Endothelial cell of umbilical vein (primary cell): ENCODE measurements around the gene SLC25A26. TPM values are rescaled to one million over a fixed set of nuclear protein-coding genes. Genes with fewer than 3 reads are reported as not detected.

Experiments
- BruUV-seq: library from RNA; stranded (reverse); fragments of 400-500 nt; replicated peaks from 2 replicates; lab custom pipeline; 2021; lab: Mats Ljungman, UMichigan
- CTCF ChIA-PET: fragments of 300-600, 350-600 bp; sonication (Branson Sonifier 250); formaldehyde crosslinking; loops from one replicate; lab custom pipeline; 2021; ENCODE audit warnings: antibody characterized with exemption, inconsistent platforms; lab: Charles Lee
- POLR2A ChIA-PET: fragments of 300-600, 350-600 bp; sonication (Branson Sonifier 250); formaldehyde crosslinking; loops from one replicate; lab custom pipeline; 2021; ENCODE audit warnings: antibody characterized with exemption, inconsistent platforms; lab: Charles Lee
- DNase-seq: peaks from one replicate; pipeline ENCODE4 v3.0.0-alpha.2; 2011; ENCODE audit warnings: low read depth, low spot score
- FAIRE-seq: peaks from 2 replicates; lab custom pipeline; 2011; peaks lifted over from hg19 to GRCh38; lab: Jason Lieb, UNC
- H2AFZ ChIP-seq: 2 replicates; pipeline ENCODE4 v1.6.0; 2012; ENCODE audit warnings: low read depth, low read length, control low read depth, inconsistent platforms
- H3K27ac ChIP-seq: 2 replicates; pipeline ENCODE4 v1.5.1; 2011; ENCODE audit warnings: low read depth, mild to moderate bottlenecking, control low read depth, low read length, moderate library complexity; ENCODE audit not compliant: insufficient read depth
- H3K27me3 ChIP-seq, 2 experiments: 2 replicates each; pipeline versions ENCODE4 v1.6.0 to v1.6.1; 2011; ENCODE audit warnings: low read length in 2 of 2, mixed read lengths in 1 of 2; ENCODE audit not compliant: control insufficient read depth in 2 of 2, insufficient read depth in 2 of 2
- H3K36me3 ChIP-seq, 2 experiments: 2 replicates in 1 of 2; 3 replicates in 1 of 2; pipeline ENCODE4 v1.5.1; 2011; ENCODE audit warnings: low read length in 2 of 2, mild to moderate bottlenecking in 1 of 2, moderate library complexity in 1 of 2; ENCODE audit not compliant: control insufficient read depth in 2 of 2, insufficient read depth in 2 of 2; ENCODE audit errors: extremely low read depth in 1 of 2
- H3K4me1 ChIP-seq: 3 replicates; pipeline ENCODE4 v1.5.1; 2011; ENCODE audit warnings: mild to moderate bottlenecking, low read length; ENCODE audit not compliant: control insufficient read depth, insufficient read depth; ENCODE audit errors: extremely low read depth
- H3K4me2 ChIP-seq: 2 replicates; pipeline ENCODE4 v1.6.1; 2011; ENCODE audit warnings: low read length, control low read depth, mixed read lengths; ENCODE audit not compliant: insufficient read depth
- H3K4me3 ChIP-seq, 3 experiments: fragments of 200-600 bp in 1 of 3; sonication (generic), shearing (Covaris generic) in 1 of 3; replicated peaks in 1 of 3; 2 replicates each; pipeline ENCODE4 v1.5.1; 2011 to 2016; ENCODE audit warnings: control low read depth in 3 of 3, low read length in 3 of 3, mild to moderate bottlenecking in 2 of 3, inconsistent platforms in 1 of 3, low read depth in 1 of 3, moderate library complexity in 1 of 3; ENCODE audit not compliant: insufficient read depth in 1 of 3
- H3K79me2 ChIP-seq: 2 replicates; pipeline ENCODE4 v1.6.0; 2012; ENCODE audit warnings: low read length, inconsistent platforms; ENCODE audit not compliant: control insufficient read depth, insufficient read depth
- H3K9ac ChIP-seq: replicated peaks from 2 replicates; pipeline ENCODE3; 2011; ENCODE audit warnings: low read length, control low read depth; ENCODE audit not compliant: insufficient read depth; ENCODE audit errors: extremely low read depth
- H3K9me1 ChIP-seq: replicated peaks from 3 replicates; pipeline ENCODE4 v1.6.0; 2011; ENCODE audit warnings: mild to moderate bottlenecking, low read length; ENCODE audit not compliant: control insufficient read depth, insufficient read depth; ENCODE audit errors: extremely low read depth
- H3K9me3 ChIP-seq: replicated peaks from 2 replicates; pipeline ENCODE4 v1.5.1; 2012; ENCODE audit warnings: low read length, inconsistent platforms; ENCODE audit not compliant: control insufficient read depth, insufficient read depth
- H4K20me1 ChIP-seq: replicated peaks from 2 replicates; pipeline ENCODE3; 2011; ENCODE audit warnings: mild to moderate bottlenecking, low read length; ENCODE audit not compliant: control insufficient read depth, insufficient read depth; ENCODE audit errors: extremely low read depth
- CTCF ChIP-seq, 2 donors: IDR thresholded peaks; 1 replicate in 1 of 2; 2 replicates in 1 of 2; pipeline ENCODE4 v1.5.1; 2011; ENCODE audit warnings: low read length in 2 of 2, mild to moderate bottlenecking in 2 of 2, moderate library complexity in 2 of 2, control low read depth in 1 of 2, inconsistent platforms in 1 of 2, low read depth in 1 of 2; ENCODE audit not compliant: insufficient read depth in 1 of 2; ENCODE audit errors: extremely low read depth in 1 of 2
- EZH2 ChIP-seq: IDR thresholded peaks from 2 replicates; pipeline ENCODE4 v1.6.1; 2012; ENCODE audit warnings: borderline replicate concordance, low read depth, mild to moderate bottlenecking, moderate library complexity, low read length, inconsistent platforms; ENCODE audit not compliant: severe bottlenecking
- FOS ChIP-seq: IDR thresholded peaks from 2 replicates; pipeline ENCODE4 v1.6.1; 2011; ENCODE audit warnings: mild to moderate bottlenecking, low read length, moderate library complexity, borderline replicate concordance; ENCODE audit not compliant: insufficient read depth
- GATA2 ChIP-seq: IDR thresholded peaks from 2 replicates; pipeline ENCODE4 v1.7.0; 2011; ENCODE audit warnings: low read depth, mild to moderate bottlenecking, moderate library complexity, mixed read lengths, low read length; ENCODE audit not compliant: insufficient read length, insufficient read depth
- JUN ChIP-seq: IDR thresholded peaks from 2 replicates; pipeline ENCODE4 v1.6.1; 2011; ENCODE audit warnings: borderline replicate concordance, low read depth; ENCODE audit not compliant: insufficient read length, insufficient read depth
- MYC ChIP-seq: IDR thresholded peaks from one replicate; pipeline ENCODE4 v1.6.1; 2011; ENCODE audit warnings: mild to moderate bottlenecking, low read depth, low read length
- POLR2A ChIP-seq: IDR thresholded peaks from 2 replicates; pipeline ENCODE4 v1.6.1; 2012; ENCODE audit warnings: low read depth, mild to moderate bottlenecking, control low read depth, low read length
- POLR2AphosphoS5 ChIP-seq: IDR thresholded peaks from 2 replicates; pipeline ENCODE4 v1.6.1; 2012; ENCODE audit warnings: low read depth, mild to moderate bottlenecking, control low read depth, low read length, moderate library complexity; ENCODE audit not compliant: insufficient read depth
- dilution Hi-C: fragments of 300-500 bp; cut with MboI; formaldehyde crosslinking; loops from one replicate; pipeline ENCODE4 v1.15.0; 2019; ENCODE audit warnings: low sequenced_read_pairs; ENCODE audit not compliant: extremely low pct_ligation_motif_present
- intact Hi-C: fragments of 100-400 bp; cut with micrococcal nuclease; formaldehyde crosslinking; loops from one replicate; pipeline ENCODE4 v1.10.0; 2022
- polyA plus RNA-seq, 4 experiments: library from polyadenylated mRNA; depleted of rRNA in 3 of 4; stranded (reverse) in 3 of 4; unstranded in 1 of 4; fragments of >200 nt; gene quantifications; 2 replicates each; pipeline versions ENCODE4 v1.2.1 to v1.2.3, GENCODE V29; 2011 to 2012; ENCODE audit warnings: missing spikeins in 1 of 4
- total RNA-seq: library from RNA; stranded (reverse); gene quantifications from 2 replicates; pipeline ENCODE4 v1.2.3, GENCODE V29; 2021
- TF ChIP-seq, protein P1 (sequence below): IDR thresholded peaks from 2 replicates; pipeline ENCODE4 v1.6.1; 2011; ENCODE audit not compliant: insufficient read depth, insufficient read length

SLC25A26 gene
- total and polyA plus RNA-seq, 2 donors (not counting 3 experiments of a cell fraction or from before 2014, with no cell fraction given) = 11.8 to 23.5 TPM

GRCh38 chr3:66354001-66354400, 133.2 kb downstream of the SLC25A26 start:
- Histone ChIP-seq H3K9ac (peak overlapping the region; percentile 8), H3K4me3 (no peak overlapping the region), H3K9me1 (no peaks in the 10 kb centered on the region), H3K27me3 (no peaks in the 10 kb centered on the region), H4K20me1 (no peaks in the 10 kb centered on the region), H3K4me2 (peak overlapping the region; percentile 54), H3K4me1 (peaks cover 16% of the 10 kb centered on the region), H3K36me3 (no peaks in the 10 kb centered on the region), H3K79me2 (no peaks in the 10 kb centered on the region), H3K9me3 (no peaks in the 10 kb centered on the region), H3K27ac (peak overlapping the region; percentile 72), H2AFZ (peak overlapping the region; percentile 15)
- BruUV-seq = TSS peak; percentile 78
- intact Hi-C loops = loop anchor here (1.0 kb wide), 1 partner anchor 18 kb away; no protein-coding TSS in a partner anchor
- peak; percentile 75 for DNase-seq
- dilution Hi-C loops = no loop called here
- ChIA-PET CTCF (interaction anchor here (0.7 to 2.4 kb wide), 13 partner anchors 9 to 468 kb away, joined by 3 to 12 read pairs (median 3); no protein-coding TSS in a partner anchor), POLR2A (no interaction called here)
- TF ChIP-seq GATA2 = peak; percentile 57
- TF ChIP-seq POLR2AphosphoS5 = no peak
- TF ChIP-seq CTCF (IDR thresholded peaks at IDR 0.05; ENCODE audit: extremely low read depth in 1 of 2, insufficient read depth in 1 of 2, low read depth in 1 of 2, low read length in 2 of 2) = no peak
- no peak for TF ChIP-seq POLR2A
- no peak for TF ChIP-seq MYC
- no peak for TF ChIP-seq EZH2
- peak; percentile 18 for TF ChIP-seq FOS
- no peak for TF ChIP-seq JUN
- TF ChIP-seq, protein P1, sequence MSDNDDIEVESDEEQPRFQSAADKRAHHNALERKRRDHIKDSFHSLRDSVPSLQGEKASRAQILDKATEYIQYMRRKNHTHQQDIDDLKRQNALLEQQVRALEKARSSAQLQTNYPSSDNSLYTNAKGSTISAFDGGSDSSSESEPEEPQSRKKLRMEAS = no peak
- peak; percentile 28 for FAIRE-seq
